GM23248 (cell line): ENCODE measurements around the gene L3MBTL4.

Source experiments
- EZH2 ChIP-seq: fragments of 200-600 bp; sonication (generic); IDR thresholded peaks from 2 replicates; pipeline ENCODE4 v1.6.1; 2018; ENCODE audit warnings: antibody characterized with exemption, mild to moderate bottlenecking; ENCODE audit not compliant: insufficient read depth, poor library complexity, severe bottlenecking
- EZH2phosphoT487 ChIP-seq: fragments of 200-600 bp; sonication (generic); IDR thresholded peaks from 2 replicates; pipeline ENCODE4 v1.6.1; 2018; ENCODE audit warnings: antibody characterized with exemption, moderate library complexity, mild to moderate bottlenecking, low read depth; ENCODE audit not compliant: insufficient read depth

DNA sequence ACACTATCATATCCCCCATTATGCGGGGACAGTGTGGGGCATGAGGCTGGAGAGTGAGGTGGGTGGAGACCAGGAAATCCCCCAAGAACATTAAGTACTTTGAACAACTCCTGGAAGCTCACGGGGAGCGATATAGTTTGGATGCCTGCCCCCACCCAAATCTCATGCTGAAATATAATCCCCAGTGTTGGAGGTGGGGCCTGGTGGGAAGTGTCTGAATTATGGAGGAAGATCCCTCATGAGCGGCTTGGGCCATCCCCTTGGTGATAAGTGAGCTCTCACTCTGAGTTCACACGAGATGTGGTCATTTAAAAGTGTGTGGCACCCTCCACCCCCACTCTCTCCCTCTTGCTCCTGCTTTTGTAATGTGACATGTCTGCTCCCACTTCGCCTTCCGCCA, 422.3 kb downstream of the L3MBTL4 start:
- TF ChIP-seq EZH2phosphoT487 (no peak), EZH2 (no peak)
